SKM-1 (cell line): ENCODE measurements around the gene POLR2I.
"Not testable (repeated sequence)": the region's sequence is repeated elsewhere in the genome, so short reads cannot be mapped to it uniquely, and the experiment has no call there.

Experiments used
- DNase-seq: peaks from one replicate; lab custom pipeline; 2025; ENCODE audit not compliant: unreplicated experiment; lab: John Stamatoyannopoulos, UW

The POLR2I gene

DNA sequence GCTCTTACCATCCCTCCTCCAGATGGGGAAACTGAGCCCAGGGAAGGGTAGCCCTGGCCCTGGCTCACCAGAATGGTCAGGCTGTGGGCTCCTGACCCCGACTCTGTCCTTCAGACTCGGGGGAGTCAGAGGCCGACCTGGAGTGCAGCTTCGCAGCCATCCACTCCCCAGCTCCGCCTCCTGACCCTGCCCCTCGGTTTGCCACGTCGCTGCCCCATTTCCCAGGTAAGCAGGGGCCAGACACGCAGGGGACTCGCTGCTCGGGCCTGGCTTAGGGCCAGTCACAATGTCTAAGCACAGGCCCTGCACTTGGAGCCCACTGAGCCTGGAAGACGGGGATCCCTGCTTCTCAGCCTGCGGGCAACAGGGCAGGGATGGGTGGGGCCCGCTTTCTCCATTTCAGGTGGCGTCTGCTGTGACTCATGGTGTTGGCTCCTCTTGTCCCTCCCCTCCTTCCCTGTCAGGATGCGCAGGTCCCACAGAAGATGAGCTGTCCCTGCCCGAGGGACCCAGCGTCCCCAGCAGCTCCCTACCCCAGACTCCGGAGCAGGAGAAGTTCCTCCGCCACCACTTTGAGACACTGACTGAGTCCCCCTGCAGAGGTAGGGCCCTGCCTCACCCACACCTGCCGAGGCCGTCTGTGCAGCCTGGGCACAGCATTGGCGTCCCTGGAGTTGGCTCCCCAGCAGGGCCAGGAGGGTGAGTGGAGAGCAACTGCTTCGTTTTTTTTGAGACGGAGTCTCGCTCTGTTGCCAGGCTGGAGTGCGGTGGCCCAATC, 12.9 kb downstream of the POLR2I start:
- no peak for DNase-seq

DNA sequence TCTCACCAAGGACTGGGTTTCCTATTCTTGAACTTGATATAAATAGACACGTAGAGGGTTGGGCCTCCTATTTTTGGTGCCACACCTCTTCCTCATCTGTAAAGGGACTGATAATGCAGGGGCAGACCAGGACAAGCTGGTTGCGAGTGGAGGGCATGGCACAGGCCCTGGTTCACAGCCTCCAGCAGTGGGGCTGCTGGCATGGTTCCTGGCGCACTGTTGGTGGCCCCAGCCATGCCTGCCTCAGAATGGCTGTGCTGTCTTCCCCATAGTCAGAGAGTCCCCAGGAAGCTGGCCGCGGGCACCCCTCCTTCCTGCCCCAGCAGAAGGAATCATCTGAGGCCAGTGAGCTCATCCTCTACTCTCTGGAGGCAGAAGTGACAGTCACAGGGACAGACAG, 14.2 kb downstream of the POLR2I start:
- no peak for DNase-seq

DNA sequence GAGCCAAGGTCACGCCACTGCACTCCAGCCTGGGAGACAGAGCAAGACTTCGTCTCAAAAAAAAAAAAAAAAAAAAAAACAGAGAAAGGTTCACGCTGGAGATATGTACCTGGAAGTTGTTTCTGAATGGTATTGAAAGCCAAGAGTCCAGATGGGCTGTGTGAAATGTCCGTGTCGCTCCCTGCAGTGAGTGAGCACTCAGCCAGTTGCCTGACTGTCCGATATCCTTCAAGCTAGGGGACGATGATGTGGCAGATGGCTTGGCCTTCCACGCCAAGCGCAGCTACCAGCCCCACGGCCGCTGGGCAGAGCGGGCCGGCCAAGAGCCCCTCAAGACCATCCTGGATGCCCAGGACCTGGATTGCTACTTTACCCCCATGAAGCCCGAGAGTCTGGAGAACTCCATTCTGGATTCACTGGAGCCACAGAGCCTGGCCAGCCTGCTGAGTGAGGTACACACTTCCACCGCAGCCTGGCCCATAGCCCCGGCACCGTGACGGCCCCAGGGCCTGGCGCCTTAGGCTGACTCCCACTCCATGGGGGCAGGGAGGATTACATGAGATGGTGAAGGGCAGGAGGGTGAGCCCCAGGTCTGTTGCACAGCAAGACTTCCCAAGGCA, 15.4 kb downstream of the POLR2I start:
- no peak for DNase-seq

DNA sequence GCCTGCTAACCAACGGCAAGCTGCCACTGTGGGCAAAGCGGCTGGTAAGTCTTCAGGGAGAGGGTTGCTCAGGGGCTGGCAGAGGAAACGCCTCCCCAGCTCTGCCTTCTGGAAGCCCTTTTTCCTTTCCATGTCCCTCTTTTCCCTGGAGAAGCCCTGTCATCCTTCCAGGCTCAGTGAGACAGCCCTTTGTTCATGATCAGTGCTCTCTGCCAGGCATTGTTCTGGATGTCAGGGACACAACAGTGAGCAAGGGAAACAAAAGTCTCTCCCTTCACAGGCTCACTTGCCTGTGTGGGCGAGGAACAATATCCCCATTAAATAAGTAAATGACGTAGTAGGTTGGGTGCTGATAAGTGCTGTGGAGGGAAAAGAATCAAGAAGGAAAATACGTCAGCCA, 17.6 kb downstream of the POLR2I start:
- DNase-seq = no peak

DNA sequence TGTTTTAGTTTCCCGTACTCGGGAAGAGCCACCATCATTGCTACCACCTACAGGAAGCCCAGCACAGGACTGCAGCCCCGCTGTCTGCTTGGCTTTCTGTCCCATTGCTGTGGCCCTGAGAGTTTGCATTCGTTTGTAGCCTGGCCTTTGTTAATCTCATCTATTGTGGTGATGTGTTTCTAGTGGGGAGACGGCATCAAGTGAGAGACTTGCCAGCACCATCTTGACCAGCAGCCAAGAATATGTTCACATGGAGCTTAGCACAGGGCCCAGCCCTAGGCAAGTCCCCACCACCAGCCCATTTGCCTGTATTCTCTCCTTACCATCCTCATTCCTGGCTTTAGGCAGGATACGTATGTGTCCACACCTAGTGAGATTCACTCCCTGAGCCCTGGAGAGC, 21.0 kb downstream of the POLR2I start:
- DNase-seq = no peak

DNA sequence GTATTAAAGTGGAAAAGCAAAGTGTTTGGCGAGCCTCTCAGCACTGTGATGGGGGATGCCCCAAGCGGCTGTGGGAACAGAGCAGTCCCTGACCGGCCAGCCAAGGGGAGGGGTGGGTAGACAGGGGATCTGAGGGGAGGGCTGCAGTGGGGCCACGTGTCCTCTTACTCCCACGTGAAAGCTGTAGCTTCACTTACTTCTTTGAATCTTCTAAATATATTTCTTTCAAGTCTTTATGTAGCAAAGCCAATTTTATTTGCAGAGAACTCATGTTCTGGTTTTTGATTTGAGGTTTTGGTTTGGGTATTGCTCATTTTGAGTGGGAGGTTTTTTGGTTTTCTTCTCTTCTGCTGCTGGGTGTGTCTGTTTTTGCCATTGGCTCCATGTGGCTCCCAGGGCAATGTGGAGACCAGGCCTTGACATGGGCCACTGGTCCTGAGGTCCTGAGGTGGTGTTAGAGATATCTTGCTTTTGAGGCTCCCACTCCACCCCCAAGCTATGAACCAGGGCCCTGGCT, 21.5 kb downstream of the POLR2I start:
- no peak for DNase-seq

DNA sequence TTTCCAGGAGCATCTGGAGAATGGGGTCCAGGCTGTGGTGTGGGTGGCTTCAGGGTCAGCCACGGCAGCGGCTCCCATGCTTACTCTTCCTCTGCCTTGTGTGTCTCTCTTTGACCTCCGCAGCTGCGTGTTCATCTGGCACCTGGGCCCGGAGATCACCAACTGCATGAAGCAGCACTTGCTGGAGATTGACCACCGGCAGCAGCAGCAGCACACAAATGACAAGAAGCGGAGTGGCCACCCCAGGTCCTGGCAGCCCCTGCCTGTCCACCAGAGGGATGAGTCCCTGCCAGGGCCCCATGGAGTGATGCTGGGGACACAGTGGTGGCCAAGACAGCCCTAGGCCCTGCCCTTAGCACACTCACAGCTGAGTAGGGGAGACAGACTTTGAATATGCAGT, 22.1 kb downstream of the POLR2I start:
- no peak for DNase-seq

DNA sequence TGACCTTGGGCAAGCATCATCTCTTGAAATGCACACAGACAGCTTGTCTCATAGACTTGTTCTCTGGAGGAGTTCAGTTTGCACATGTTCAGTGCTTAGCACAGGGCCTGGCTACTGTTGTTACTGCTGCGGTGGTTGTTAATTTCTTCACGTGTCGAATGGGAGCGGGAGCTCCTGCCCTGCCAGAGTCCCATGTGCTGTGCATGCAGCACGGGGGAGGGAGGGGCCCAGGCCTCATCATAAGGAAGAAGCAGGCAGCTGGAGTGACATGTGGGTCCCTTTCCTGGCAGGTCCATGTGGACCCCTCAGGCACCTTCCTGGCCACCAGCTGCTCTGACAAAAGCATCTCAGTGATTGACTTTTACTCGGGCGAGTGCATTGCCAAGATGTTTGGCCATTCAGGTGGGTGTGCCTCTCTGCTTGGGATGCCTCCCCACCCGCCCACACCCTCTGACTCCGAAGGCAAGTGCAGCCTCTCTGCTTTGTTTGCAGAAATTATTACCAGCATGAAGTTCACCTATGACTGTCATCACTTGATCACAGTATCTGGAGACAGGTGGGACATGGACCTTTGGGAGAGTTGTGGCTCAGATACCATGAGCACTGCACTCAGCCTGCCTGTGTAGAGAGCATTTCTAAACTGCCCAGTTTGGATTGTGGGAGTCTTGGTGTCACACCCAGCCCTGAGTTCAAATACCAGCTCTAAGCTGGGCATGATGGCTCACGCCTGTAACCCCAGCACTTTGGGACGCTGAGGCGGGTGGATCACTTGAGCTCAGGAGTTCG, 23.6 kb downstream of the POLR2I start:
- no peak for DNase-seq

DNA sequence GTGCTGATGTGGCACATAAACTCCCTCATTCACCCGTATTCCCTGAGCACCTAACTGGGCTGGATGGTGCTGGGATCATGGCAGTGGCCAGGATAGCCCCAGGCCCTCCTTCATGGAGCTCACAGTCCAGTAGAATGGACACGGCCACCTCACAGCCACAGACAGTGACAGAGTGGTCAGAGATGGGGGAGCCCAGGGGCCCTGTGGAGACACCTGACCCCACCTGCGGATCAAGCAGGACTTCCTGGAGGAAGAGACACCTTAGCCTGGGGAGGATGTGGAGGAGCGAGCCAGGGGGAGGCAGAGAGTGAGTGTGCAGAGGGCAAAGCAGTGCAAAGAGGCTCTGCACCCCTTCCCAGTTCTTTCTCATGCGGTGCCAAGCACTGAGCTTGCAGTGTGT, 24.8 kb downstream of the POLR2I start:
- no peak for DNase-seq

DNA sequence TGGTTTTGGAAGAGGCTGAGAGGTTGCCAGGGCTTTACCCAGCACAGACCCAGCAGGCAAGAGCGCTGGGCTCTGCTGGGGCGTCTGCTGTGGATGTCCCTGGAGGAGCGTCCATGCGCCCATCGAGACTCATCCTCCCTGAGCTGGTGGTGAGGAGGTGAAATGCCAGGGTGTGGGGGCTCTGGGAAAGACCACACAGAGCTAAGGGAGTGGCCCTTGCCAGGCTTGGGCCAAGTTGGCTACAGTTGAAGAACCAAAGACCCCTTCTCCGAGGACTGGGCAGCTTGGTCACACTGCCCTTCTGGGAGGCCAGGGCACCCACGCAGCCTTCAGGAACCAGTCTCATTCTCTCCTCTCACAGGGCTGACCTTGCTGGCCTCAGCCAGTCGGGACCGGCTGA, 28.3 kb downstream of the POLR2I start:
- no peak for DNase-seq

DNA sequence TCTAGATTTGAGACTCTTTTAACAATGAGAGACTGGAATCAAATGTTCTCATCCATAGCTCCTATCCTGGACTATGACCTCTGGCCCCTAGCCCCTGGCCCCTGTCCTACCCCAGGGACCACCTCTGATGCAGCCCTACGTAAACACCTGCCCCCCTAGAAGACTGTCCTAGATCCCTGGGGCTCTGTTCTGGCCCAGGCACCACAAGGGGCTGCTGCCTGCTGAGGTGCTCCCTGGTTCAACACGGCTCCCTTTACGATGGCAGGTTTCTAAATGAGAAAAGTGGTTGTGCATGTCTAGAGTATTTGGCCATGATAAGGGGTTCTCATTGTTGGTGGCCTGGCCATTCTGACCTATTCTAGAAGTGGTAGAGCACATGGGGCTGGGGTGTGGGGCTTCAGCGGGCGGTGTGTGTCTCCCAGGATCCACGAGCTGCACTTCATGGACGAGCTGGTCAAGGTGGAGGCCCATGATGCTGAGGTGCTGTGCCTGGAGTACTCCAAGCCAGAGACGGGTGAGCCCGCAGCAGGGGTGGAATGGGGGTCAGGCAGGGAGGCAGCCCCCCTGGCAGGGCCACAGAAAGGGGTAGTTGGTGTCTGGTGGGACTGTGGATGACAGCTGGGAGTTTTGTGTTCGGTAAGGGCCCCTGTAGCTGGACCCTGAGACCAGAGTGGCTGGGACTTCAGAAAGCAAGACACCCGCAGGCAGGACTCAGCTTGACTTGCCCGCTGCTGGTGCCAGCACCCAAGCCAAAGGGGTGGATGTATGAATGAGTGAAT, 30.3 kb downstream of the POLR2I start:
- no peak for DNase-seq

DNA sequence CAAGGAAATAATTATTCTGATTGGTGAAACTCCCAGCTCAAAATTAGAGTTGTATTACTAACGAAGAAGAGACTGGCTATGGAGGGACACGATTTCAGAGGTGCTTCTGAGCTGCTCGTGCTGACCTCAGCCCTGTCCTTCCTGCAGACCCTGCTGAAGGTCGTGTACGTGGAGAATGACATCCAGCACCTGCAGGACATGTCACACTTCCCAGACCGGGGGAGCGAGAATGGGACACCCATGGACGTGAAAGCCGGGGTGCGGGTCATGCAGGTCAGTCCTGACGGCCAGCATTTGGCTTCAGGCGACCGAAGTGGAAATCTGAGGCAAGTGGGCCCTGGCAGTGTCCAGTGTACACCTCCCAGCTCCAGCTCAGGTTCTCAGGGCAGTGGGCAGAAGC, 31.8 kb downstream of the POLR2I start:
- no peak for DNase-seq

DNA sequence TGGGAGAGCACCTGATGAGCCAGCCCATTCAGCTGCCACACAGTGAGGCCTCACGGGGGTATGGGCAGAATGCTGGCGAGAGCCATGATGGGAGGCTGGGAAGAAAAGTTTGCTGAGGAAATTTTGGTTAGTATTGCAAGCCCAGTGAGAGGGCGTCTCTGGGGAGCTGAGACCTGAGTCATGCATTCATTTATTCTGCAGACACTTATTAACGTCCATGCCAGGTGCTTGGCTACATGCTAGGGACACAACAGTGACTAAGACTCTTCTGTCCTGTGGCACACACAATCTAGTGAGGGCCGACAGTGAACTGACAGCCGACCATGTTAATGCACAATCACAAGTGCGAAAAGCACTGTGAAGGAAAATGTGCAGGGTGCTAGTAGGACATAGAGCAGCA, 32.8 kb downstream of the POLR2I start:
- no peak for DNase-seq

DNA sequence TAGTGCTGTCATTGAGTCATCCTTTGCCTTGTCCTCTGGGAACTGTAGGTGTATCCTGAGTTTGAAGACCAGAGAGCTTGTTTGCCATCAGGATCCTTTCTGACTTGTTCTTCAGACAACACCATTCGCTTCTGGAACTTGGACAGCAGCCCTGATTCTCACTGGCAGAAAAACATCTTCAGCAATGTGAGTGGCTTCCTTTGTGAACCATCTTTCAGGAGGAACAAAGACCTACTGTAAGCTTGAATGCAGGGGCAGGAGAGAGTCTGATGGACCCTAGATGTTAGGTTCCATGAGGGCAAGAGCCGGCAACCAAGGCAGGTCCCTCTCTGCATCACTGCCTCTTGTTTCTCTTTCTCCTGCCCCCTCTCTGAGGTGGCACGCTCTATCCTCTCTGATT, 33.3 kb downstream of the POLR2I start:
- DNase-seq = no peak

DNA sequence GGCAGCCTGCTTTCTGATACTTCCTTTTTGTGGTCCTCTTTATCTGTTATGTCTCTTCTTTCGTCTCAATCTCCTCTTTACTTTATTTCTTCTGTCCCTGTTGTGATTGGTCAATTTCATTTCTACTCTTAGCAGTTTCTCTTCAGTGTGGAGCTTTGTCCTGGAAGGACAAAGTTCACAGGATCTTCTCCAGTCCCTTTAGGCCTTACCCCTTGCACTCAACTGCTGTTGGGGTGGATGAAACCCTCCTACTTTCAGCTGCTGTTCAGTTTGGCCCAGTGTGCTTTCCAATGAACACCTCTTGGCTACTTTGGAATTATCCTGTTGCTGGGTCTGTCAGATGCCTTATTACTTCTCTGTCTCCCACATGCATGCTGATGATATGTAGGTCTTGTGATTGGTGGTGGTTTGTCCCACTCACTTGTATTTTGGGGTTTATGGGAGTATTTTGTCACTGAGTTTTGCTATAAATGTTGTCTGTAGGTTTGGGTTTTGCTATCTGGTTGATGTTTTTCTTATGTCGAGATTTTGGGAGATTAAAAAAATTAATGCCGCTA, 35.2 kb downstream of the POLR2I start:
- no peak for DNase-seq

DNA sequence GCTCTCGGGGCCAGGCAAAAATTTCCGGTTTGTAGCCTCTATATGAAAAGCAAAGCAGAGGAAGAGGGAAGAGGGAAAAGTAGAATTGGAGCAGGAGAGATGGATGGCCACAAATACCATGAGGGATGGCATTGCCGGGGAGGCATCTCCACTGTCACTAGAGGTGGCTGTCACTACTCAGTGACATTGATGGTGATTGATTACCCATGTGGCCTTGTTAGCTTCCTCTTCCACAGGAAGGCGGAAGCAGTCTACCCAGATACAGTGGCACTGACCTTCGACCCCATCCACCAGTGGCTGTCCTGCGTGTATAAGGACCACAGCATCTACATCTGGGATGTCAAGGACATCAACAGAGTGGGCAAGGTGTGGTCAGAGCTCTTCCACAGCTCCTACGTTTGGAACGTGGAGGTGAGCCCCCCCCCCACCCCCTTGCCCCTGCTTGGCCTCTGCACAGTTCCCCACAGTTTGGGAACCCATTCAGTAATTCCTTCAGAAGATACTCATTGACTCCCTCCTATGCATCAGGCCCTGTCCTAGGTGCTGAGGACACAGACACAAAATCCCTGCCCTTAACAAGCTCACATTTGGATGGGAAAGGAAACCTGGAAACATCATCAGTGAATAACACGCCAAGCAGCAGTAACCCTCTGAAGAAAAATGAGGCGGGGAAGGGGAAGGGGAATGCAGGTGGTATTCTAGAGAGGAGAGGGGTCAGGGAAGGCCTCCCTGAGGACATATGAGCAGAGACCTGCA, 41.4 kb downstream of the POLR2I start:
- DNase-seq = no peak

DNA sequence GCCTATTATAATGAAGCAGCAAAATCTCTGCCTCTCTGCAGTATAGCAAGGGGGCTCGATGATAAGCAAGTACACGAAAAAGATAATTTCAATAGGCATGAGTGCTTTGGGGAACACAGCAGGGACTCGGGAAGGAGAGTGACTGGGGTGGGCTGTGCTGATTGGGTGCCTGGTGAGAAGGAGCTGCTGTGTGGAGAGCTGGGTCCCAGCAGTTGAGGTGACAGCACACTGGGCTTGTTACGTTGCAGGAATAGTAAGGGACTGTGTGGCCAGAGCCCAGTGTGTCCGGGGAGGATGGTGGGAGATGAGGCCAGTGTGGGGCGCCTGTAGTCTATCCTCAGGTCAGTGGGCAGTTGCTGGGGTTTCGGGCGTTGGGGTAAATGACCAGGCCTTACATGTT, 42.6 kb downstream of the POLR2I start:
- DNase-seq = no peak

DNA sequence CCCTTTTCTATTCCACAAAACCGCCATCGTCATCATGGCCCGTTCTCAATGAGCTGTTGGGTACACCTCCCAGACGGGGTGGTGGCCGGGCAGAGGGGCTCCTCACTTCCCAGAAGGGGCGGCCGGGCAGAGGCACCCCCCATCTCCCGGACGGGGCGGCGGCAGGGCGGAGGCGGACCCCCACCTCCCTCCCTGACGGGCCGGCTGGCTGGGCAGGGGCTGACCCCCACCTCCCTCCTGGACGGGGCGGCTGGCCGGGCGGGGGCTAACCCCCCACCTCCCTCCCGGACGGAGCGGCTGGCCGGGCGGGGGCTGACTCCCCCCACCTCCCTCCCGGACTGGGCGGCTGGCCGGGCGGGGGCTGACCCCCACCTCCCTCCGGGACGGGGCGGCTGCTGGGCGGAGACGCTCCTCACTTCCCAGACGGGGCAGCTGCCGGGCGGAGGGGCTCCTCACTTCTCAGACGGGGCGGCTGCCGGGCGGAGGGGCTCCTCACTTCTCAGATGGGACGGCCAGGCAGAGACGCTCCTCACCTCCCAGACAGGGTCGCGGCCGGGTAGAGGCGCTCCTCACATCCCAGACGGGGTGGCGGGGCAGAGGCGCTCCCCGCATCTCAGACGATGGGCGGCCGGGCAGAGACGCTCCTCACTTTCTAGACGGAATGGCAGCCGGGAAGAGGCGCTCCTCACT, 45.7 kb downstream of the POLR2I start:
- DNase-seq = not testable (repeated sequence)

DNA sequence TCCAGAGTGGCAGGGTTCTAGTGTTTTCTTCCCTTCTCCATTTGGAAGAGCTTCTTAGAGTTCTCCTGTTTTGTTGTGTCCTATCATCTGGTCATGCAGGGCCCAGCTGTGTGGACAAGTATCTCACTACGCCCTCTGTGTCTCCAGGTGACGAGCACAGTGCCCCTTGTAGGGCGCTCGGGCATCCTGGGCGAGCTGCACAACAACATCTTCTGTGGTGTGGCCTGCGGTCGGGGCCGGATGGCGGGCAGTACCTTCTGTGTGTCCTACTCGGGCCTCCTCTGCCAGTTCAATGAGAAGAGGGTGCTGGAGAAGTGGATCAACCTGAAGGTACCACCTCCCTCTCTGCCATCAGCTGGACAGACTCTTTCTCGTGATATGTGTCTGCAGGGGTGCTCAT, 47.0 kb downstream of the POLR2I start:
- no peak for DNase-seq

DNA sequence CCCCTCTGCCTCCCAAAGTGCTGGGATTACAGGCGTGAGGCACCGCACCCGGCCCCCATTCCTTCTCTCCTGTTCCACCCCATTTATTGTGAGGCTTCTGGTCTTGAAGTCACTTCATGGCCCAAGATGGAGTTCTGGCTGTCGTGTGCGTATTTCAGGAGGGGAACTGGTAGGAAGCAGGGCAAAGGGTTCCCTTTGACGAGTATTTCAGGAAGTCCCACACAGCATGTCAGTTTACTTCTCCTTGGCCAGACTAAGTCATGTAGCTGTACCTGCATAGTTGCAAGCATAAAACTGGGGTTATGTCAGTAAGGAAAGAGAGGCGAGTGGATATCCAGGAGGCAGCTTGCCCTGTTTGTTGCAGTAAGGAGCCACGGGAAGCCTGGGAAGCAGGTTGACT, 49.8 kb downstream of the POLR2I start:
- DNase-seq = no peak
